Hepatocyte (in vitro differentiated cells): Measurements from ENCODE around the gene DCDC2B. TPM values are rescaled to one million over a fixed set of nuclear protein-coding genes. Genes with fewer than 3 reads are reported as not detected.

ENCODE experiments used
- DNase-seq: peaks from one replicate; pipeline ENCODE4 v3.0.0-alpha.2; 2016; ENCODE audit warnings: low spot score
- H2AFZ ChIP-seq: fragments of 200-600 bp; sonication (generic); 2 replicates; pipeline ENCODE4 v1.6.0; 2016; ENCODE audit warnings: antibody characterized with exemption, mild to moderate bottlenecking
- H3K27ac ChIP-seq: fragments of 200-600 bp; sonication (generic); 2 replicates; pipeline ENCODE4 v1.5.1; 2016; ENCODE audit warnings: mild to moderate bottlenecking
- H3K27me3 ChIP-seq: fragments of 200-600 bp; sonication (generic); 2 replicates; pipeline ENCODE4 v1.6.1; 2016
- H3K36me3 ChIP-seq: fragments of 200-600 bp; sonication (generic); replicated peaks from 2 replicates; pipeline ENCODE4 v1.5.1; 2016; ENCODE audit warnings: low read depth; ENCODE audit not compliant: insufficient read depth
- H3K4me1 ChIP-seq: fragments of 200-600 bp; sonication (generic); 2 replicates; pipeline ENCODE4 v1.5.1; 2016; ENCODE audit warnings: mild to moderate bottlenecking, moderate library complexity; ENCODE audit not compliant: insufficient read depth
- H3K4me2 ChIP-seq: fragments of 200-600 bp; sonication (generic); 2 replicates; pipeline ENCODE4 v1.6.0; 2016
- H3K4me3 ChIP-seq: fragments of 200-600 bp; sonication (generic); 2 replicates; pipeline ENCODE4 v1.5.1; 2016; ENCODE audit warnings: mild to moderate bottlenecking
- H3K79me2 ChIP-seq: fragments of 200-600 bp; sonication (generic); 2 replicates; pipeline ENCODE4 v1.6.0; 2017; ENCODE audit warnings: mild to moderate bottlenecking
- H3K9me2 ChIP-seq: fragments of 200-600 bp; sonication (generic); replicated peaks from 2 replicates; pipeline ENCODE4 v1.6.0; 2017; ENCODE audit warnings: mild to moderate bottlenecking; ENCODE audit not compliant: insufficient read depth
- H3K9me3 ChIP-seq: fragments of 200-600 bp; sonication (generic); 2 replicates; pipeline ENCODE4 v1.5.1; 2016; ENCODE audit warnings: low read depth, mild to moderate bottlenecking
- H4K20me1 ChIP-seq: fragments of 200-600 bp; sonication (generic); 2 replicates; pipeline ENCODE4 v1.6.0; 2016; ENCODE audit warnings: mild to moderate bottlenecking; ENCODE audit not compliant: insufficient read depth, poor library complexity, severe bottlenecking
- EZH2 ChIP-seq: fragments of 200-600 bp; sonication (generic); IDR thresholded peaks from 2 replicates; pipeline ENCODE4 v1.6.1; 2016; ENCODE audit warnings: antibody characterized with exemption, mild to moderate bottlenecking, borderline replicate concordance
- EZH2phosphoT487 ChIP-seq: fragments of 200-600 bp; sonication (generic); IDR thresholded peaks from one replicate; pipeline ENCODE4 v1.6.1; 2018; ENCODE audit warnings: antibody characterized with exemption, mild to moderate bottlenecking, low read depth, moderate library complexity; ENCODE audit not compliant: unreplicated experiment, severe bottlenecking
- WGBS: methylation state at CpG from one replicate; pipeline ENCODE4 v1.1.6; 2016; ENCODE audit warnings: low lambda C conversion rate; ENCODE audit errors: missing lambda C conversion rate; 5-methylcytosine and 5-hydroxymethylcytosine counted together
- polyA plus RNA-seq: library from polyadenylated mRNA; unstranded; fragments of >200 nt; fragmentation: Nextera tagmentation; extraction: Ambion mirVana; gene quantifications from 2 replicates; pipeline ENCODE4 v1.2.1, GENCODE V29; 2016
- total RNA-seq: library from RNA; depleted of rRNA; stranded (reverse); fragments of >200 nt; gene quantifications from 2 replicates; pipeline ENCODE4 v1.2.3, GENCODE V29; 2014
- TF ChIP-seq, protein P1 (sequence below): fragments of 200-600 bp; sonication (generic); IDR thresholded peaks from 2 replicates; pipeline ENCODE4 v1.5.1; 2016; ENCODE audit warnings: antibody characterized with exemption, mild to moderate bottlenecking; ENCODE audit not compliant: poor library complexity

The DCDC2B gene
- total and polyA plus RNA-seq, 2 experiments from 2014 or later = 0.17 TPM; not detected in 1

DNA sequence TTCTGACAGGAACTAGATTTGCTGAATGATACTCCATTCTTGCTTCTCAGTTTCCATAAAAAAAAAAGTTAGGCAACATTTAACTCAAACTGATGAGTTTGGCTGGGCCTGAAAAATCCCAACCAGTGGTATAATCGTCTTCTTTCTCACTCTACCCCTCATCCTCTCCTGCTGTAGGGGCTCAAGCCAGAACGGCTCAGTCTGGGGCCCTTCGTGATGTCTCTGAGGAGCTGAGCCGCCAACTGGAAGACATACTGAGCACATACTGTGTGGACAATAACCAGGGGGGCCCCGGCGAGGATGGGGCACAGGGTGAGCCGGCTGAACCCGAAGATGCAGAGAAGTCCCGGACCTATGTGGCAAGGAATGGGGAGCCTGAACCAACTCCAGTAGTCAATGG, 27.8 kb upstream of the DCDC2B start:
- Histone ChIP-seq H3K36me3 (peaks cover 8% of the 10 kb centered on the region), H3K9me3 (no peaks in the 10 kb centered on the region), H3K79me2 (peaks cover 58% of the 10 kb centered on the region), H3K4me2 (peak overlapping the region; percentile 98), H3K4me3 (peak overlapping the region; percentile 91), H3K9me2 (no peaks in the 10 kb centered on the region), H3K4me1 (peaks cover 32% of the 10 kb centered on the region), H2AFZ (no peak overlapping the region), H3K27me3 (no peaks in the 10 kb centered on the region), H4K20me1 (peaks cover 31% of the 10 kb centered on the region), H3K27ac (peak overlapping the region; percentile 100)
- no peak for TF ChIP-seq EZH2
- TF ChIP-seq EZH2phosphoT487 = no peak
- no peak for DNase-seq
- WGBS = 90% methylated on average over 9 of the region's 9 CpGs

DNA sequence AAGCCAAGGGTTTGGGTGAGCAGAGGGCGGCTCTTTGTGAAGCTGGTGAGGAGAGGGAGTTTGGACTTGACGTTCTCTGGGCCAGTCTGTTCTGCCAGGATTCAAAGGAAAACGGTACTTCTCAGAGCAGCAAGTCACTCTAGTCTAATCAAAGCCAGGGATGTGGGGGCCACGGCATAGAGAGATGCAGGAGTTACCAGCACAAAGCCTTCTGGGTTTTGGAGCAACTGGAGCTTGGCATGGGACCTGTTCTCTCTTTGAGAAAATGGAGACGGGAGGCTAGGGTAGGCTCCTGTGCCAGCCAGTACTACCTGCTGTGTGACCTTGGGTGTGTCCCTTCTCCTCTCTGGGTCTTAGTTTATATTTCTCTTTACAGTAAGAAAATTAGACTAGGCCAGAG, 27.3 kb upstream of the DCDC2B start:
- H3K79me2 ChIP-seq = peaks cover 63% of the 10 kb centered on the region
- H3K4me2 ChIP-seq = peak overlapping the region; percentile 98

DNA sequence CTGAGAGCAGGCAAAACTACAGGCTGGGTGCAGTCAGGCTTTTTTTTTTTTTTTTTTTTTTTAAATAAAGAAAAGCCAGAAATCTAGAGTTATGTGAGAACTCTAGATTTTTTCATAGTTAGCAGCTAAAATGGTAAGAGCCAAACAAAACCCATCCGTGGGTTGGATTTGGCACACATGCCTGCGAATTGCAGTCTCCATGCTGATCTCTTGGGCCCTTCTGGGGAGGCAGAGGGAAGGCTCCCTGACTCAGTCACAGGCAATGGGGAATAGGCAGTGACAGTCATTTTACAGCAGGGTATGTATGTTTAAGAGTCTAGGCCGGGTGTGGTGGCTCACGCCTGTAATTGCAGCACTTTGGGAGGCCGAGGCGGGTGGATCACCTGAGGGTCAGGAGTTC, 26.8 kb upstream of the DCDC2B start:
- Histone ChIP-seq H3K36me3 (peaks cover 8% of the 10 kb centered on the region), H2AFZ (no peak overlapping the region), H3K9me2 (no peaks in the 10 kb centered on the region), H3K4me1 (peaks cover 32% of the 10 kb centered on the region), H3K79me2 (peaks cover 68% of the 10 kb centered on the region), H4K20me1 (peaks cover 40% of the 10 kb centered on the region), H3K27ac (no peak overlapping the region), H3K27me3 (no peaks in the 10 kb centered on the region), H3K9me3 (no peaks in the 10 kb centered on the region), H3K4me3 (no peak overlapping the region), H3K4me2 (peak overlapping the region; percentile 98)
- DNase-seq = no peak
- 96% methylated on average over 6 of the region's 6 CpGs for WGBS
- TF ChIP-seq, protein P1, sequence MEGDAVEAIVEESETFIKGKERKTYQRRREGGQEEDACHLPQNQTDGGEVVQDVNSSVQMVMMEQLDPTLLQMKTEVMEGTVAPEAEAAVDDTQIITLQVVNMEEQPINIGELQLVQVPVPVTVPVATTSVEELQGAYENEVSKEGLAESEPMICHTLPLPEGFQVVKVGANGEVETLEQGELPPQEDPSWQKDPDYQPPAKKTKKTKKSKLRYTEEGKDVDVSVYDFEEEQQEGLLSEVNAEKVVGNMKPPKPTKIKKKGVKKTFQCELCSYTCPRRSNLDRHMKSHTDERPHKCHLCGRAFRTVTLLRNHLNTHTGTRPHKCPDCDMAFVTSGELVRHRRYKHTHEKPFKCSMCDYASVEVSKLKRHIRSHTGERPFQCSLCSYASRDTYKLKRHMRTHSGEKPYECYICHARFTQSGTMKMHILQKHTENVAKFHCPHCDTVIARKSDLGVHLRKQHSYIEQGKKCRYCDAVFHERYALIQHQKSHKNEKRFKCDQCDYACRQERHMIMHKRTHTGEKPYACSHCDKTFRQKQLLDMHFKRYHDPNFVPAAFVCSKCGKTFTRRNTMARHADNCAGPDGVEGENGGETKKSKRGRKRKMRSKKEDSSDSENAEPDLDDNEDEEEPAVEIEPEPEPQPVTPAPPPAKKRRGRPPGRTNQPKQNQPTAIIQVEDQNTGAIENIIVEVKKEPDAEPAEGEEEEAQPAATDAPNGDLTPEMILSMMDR = no peak
- TF ChIP-seq EZH2 (no peak), EZH2phosphoT487 (no peak)

More for the DNA sequence above, 27.3 kb upstream of the DCDC2B start:
- Histone ChIP-seq H3K4me3 (no peak overlapping the region), H3K9me3 (no peaks in the 10 kb centered on the region), H4K20me1 (peaks cover 35% of the 10 kb centered on the region), H3K27ac (peak overlapping the region; percentile 100), H2AFZ (no peak overlapping the region), H3K9me2 (no peaks in the 10 kb centered on the region), H3K27me3 (no peaks in the 10 kb centered on the region), H3K4me1 (peaks cover 32% of the 10 kb centered on the region), H3K36me3 (peaks cover 8% of the 10 kb centered on the region)
- DNase-seq = no peak
- WGBS = 92% methylated on average over 5 of the region's 5 CpGs
- TF ChIP-seq EZH2 (no peak), EZH2phosphoT487 (no peak)
- TF ChIP-seq, protein P1 = no peak

DNA sequence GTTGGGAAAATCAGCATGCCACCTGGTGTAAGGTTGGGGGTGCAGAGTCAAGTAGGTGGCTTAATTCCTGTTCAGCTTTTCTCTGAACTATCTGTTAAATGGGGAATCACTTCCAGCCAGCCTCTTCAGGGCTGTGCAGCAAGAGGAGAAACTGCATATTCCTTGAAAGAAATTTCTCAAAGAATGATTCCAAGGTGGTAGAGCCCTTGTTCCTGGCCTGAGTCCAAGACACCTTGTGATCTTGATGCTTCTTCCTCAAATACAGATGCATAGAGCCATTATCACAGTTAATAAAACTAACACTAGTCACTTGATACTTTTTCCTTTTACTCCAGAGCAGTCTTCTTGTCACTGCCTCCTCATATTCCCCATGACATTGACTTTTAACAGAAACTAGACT, 24.2 kb upstream of the DCDC2B start:
- H3K36me3 ChIP-seq = peaks cover 8% of the 10 kb centered on the region

More for the DNA sequence above, 24.2 kb upstream of the DCDC2B start:
- no peak for DNase-seq
- H2AFZ ChIP-seq = no peak overlapping the region
- no peaks in the 10 kb centered on the region for H3K9me3 ChIP-seq
- peaks cover 75% of the 10 kb centered on the region for H3K79me2 ChIP-seq
- peaks cover 47% of the 10 kb centered on the region for H4K20me1 ChIP-seq
- H3K27ac ChIP-seq = no peak overlapping the region
- H3K9me2 ChIP-seq = no peaks in the 10 kb centered on the region
- no peaks in the 10 kb centered on the region for H3K27me3 ChIP-seq
- peaks cover 24% of the 10 kb centered on the region for H3K4me1 ChIP-seq
- TF ChIP-seq EZH2 = no peak
- TF ChIP-seq, protein P1 = no peak
- TF ChIP-seq EZH2phosphoT487 = no peak
- no peak overlapping the region for H3K4me3 ChIP-seq
- no peak overlapping the region for H3K4me2 ChIP-seq
